ENCODE results near the gene UVRAG.
"Not testable (repeated sequence)": the region's sequence is repeated elsewhere in the genome, so short reads cannot be mapped to it uniquely, and the experiment has no call there.

UVRAG gene

GRCh38 chr11:75831915-75832502, 17.0 kb downstream of the UVRAG start:
- H3K9me3 Mint-ChIP-seq: no peaks in the 10 kb centered on the region
- H3K4me1 Mint-ChIP-seq (ENCODE audit: low read depth): peaks cover 46% of the 10 kb centered on the region
- H3K27me3 Mint-ChIP-seq: no peaks in the 10 kb centered on the region
- no peak overlapping the region for H3K4me3 Mint-ChIP-seq
- H3K36me3 Mint-ChIP-seq (ENCODE audit: low read depth): peaks cover 10% of the 10 kb centered on the region
- no peak overlapping the region for H3K27ac Mint-ChIP-seq

GRCh38 chr11:75834728-75835127, 19.7 kb downstream of the UVRAG start:
- H3K27ac Mint-ChIP-seq: no peak overlapping the region
- H3K27me3 Mint-ChIP-seq: no peaks in the 10 kb centered on the region
- H3K36me3 Mint-ChIP-seq (ENCODE audit: low read depth): peaks cover 10% of the 10 kb centered on the region
- no peaks in the 10 kb centered on the region for H3K9me3 Mint-ChIP-seq
- peaks cover 38% of the 10 kb centered on the region for H3K4me1 Mint-ChIP-seq (ENCODE audit: low read depth)
- H3K4me3 Mint-ChIP-seq: no peak overlapping the region

- H3K36me3 Mint-ChIP-seq (ENCODE audit: low read depth): peaks cover 8% of the 10 kb centered on the region
- H3K4me3 Mint-ChIP-seq: no peak overlapping the region
- H3K9me3 Mint-ChIP-seq: no peaks in the 10 kb centered on the region
- H3K27me3 Mint-ChIP-seq: no peaks in the 10 kb centered on the region
- no peak overlapping the region for H3K27ac Mint-ChIP-seq
- H3K4me1 Mint-ChIP-seq (ENCODE audit: low read depth): peaks cover 45% of the 10 kb centered on the region
Measured at GRCh38 chr11:75836417-75836816, 21.4 kb downstream of the UVRAG start.

- no peak overlapping the region for H3K4me3 Mint-ChIP-seq
- H3K9me3 Mint-ChIP-seq: no peaks in the 10 kb centered on the region
- no peaks in the 10 kb centered on the region for H3K27me3 Mint-ChIP-seq
- H3K27ac Mint-ChIP-seq: no peak overlapping the region
- peaks cover 17% of the 10 kb centered on the region for H3K36me3 Mint-ChIP-seq (ENCODE audit: low read depth)
- peaks cover 35% of the 10 kb centered on the region for H3K4me1 Mint-ChIP-seq (ENCODE audit: low read depth)
Measured at GRCh38 chr11:75839851-75840250, 24.8 kb downstream of the UVRAG start.

- no peaks in the 10 kb centered on the region for H3K27me3 Mint-ChIP-seq
- no peak overlapping the region for H3K27ac Mint-ChIP-seq
- peaks cover 4% of the 10 kb centered on the region for H3K9me3 Mint-ChIP-seq
- peaks cover 38% of the 10 kb centered on the region for H3K4me1 Mint-ChIP-seq (ENCODE audit: low read depth)
- peaks cover 24% of the 10 kb centered on the region for H3K36me3 Mint-ChIP-seq (ENCODE audit: low read depth)
- H3K4me3 Mint-ChIP-seq: no peak overlapping the region
Measured at GRCh38 chr11:75840522-75840921, 25.5 kb downstream of the UVRAG start.

- Mint-ChIP-seq H3K4me1 (ENCODE audit: low read depth) (peaks cover 30% of the 10 kb centered on the region), H3K27ac (no peak overlapping the region), H3K27me3 (no peaks in the 10 kb centered on the region), H3K4me3 (no peak overlapping the region), H3K36me3 (ENCODE audit: low read depth) (peaks cover 27% of the 10 kb centered on the region), H3K9me3 (peaks cover 4% of the 10 kb centered on the region)
Measured at GRCh38 chr11:75841739-75842138, 26.7 kb downstream of the UVRAG start.

GRCh38 chr11:75845324-75845723, 30.3 kb downstream of the UVRAG start:
- H3K9me3 Mint-ChIP-seq: peaks cover 4% of the 10 kb centered on the region
- peaks cover 35% of the 10 kb centered on the region for H3K36me3 Mint-ChIP-seq (ENCODE audit: low read depth)
- no peak overlapping the region for H3K27ac Mint-ChIP-seq
- H3K27me3 Mint-ChIP-seq: no peaks in the 10 kb centered on the region
- no peak overlapping the region for H3K4me3 Mint-ChIP-seq
- H3K4me1 Mint-ChIP-seq (ENCODE audit: low read depth): peaks cover 26% of the 10 kb centered on the region

- Mint-ChIP-seq H3K9me3 (peaks cover 4% of the 10 kb centered on the region), H3K27ac (peak overlapping the region; percentile 0), H3K36me3 (ENCODE audit: low read depth) (peaks cover 36% of the 10 kb centered on the region), H3K4me1 (ENCODE audit: low read depth) (peaks cover 25% of the 10 kb centered on the region), H3K4me3 (no peak overlapping the region), H3K27me3 (no peaks in the 10 kb centered on the region)
Measured at GRCh38 chr11:75849894-75850293, 34.9 kb downstream of the UVRAG start.

- H3K4me1 Mint-ChIP-seq (ENCODE audit: low read depth): peaks cover 19% of the 10 kb centered on the region
- peaks cover 38% of the 10 kb centered on the region for H3K36me3 Mint-ChIP-seq (ENCODE audit: low read depth)
- no peaks in the 10 kb centered on the region for H3K27me3 Mint-ChIP-seq
- no peak overlapping the region for H3K4me3 Mint-ChIP-seq
- no peaks in the 10 kb centered on the region for H3K9me3 Mint-ChIP-seq
- no peak overlapping the region for H3K27ac Mint-ChIP-seq
Measured at GRCh38 chr11:75850787-75851186, 35.8 kb downstream of the UVRAG start.

GRCh38 chr11:75851203-75851602, 36.2 kb downstream of the UVRAG start:
- peaks cover 19% of the 10 kb centered on the region for H3K4me1 Mint-ChIP-seq (ENCODE audit: low read depth)
- H3K27me3 Mint-ChIP-seq: no peaks in the 10 kb centered on the region
- no peaks in the 10 kb centered on the region for H3K9me3 Mint-ChIP-seq
- H3K36me3 Mint-ChIP-seq (ENCODE audit: low read depth): peaks cover 38% of the 10 kb centered on the region
- no peak overlapping the region for H3K4me3 Mint-ChIP-seq
- no peak overlapping the region for H3K27ac Mint-ChIP-seq

- H3K4me3 Mint-ChIP-seq: no peak overlapping the region
- peaks cover 42% of the 10 kb centered on the region for H3K36me3 Mint-ChIP-seq (ENCODE audit: low read depth)
- H3K27me3 Mint-ChIP-seq: no peaks in the 10 kb centered on the region
- no peak overlapping the region for H3K27ac Mint-ChIP-seq
- no peaks in the 10 kb centered on the region for H3K9me3 Mint-ChIP-seq
- peaks cover 26% of the 10 kb centered on the region for H3K4me1 Mint-ChIP-seq (ENCODE audit: low read depth)
Measured at GRCh38 chr11:75852406-75853017, 37.5 kb downstream of the UVRAG start.

GRCh38 chr11:75853563-75853962, 38.6 kb downstream of the UVRAG start:
- Mint-ChIP-seq H3K4me1 (ENCODE audit: low read depth) (peaks cover 33% of the 10 kb centered on the region), H3K36me3 (ENCODE audit: low read depth) (peaks cover 42% of the 10 kb centered on the region)
- H3K4me3 Mint-ChIP-seq, H3K27me3 Mint-ChIP-seq, H3K9me3 Mint-ChIP-seq, H3K27ac Mint-ChIP-seq: not testable (repeated sequence)

GRCh38 chr11:75853971-75854370, 39.0 kb downstream of the UVRAG start:
- Mint-ChIP-seq H3K36me3 (ENCODE audit: low read depth) (peaks cover 39% of the 10 kb centered on the region), H3K27me3 (no peaks in the 10 kb centered on the region), H3K4me3 (no peak overlapping the region), H3K4me1 (ENCODE audit: low read depth) (peaks cover 33% of the 10 kb centered on the region), H3K9me3 (no peaks in the 10 kb centered on the region), H3K27ac (no peak overlapping the region)

- Mint-ChIP-seq H3K36me3 (ENCODE audit: low read depth) (peaks cover 39% of the 10 kb centered on the region), H3K9me3 (no peaks in the 10 kb centered on the region), H3K27me3 (no peaks in the 10 kb centered on the region), H3K4me1 (ENCODE audit: low read depth) (peaks cover 26% of the 10 kb centered on the region), H3K4me3 (no peak overlapping the region), H3K27ac (no peak overlapping the region)
Measured at GRCh38 chr11:75855206-75855605, 40.2 kb downstream of the UVRAG start.

GRCh38 chr11:75856912-75857311, 41.9 kb downstream of the UVRAG start:
- Mint-ChIP-seq H3K9me3 (no peaks in the 10 kb centered on the region), H3K27ac (no peak overlapping the region), H3K4me1 (ENCODE audit: low read depth) (peaks cover 14% of the 10 kb centered on the region), H3K4me3 (no peak overlapping the region), H3K36me3 (ENCODE audit: low read depth) (peaks cover 42% of the 10 kb centered on the region), H3K27me3 (no peaks in the 10 kb centered on the region)

- no peaks in the 10 kb centered on the region for H3K9me3 Mint-ChIP-seq
- peaks cover 14% of the 10 kb centered on the region for H3K4me1 Mint-ChIP-seq (ENCODE audit: low read depth)
- no peaks in the 10 kb centered on the region for H3K27me3 Mint-ChIP-seq
- no peak overlapping the region for H3K4me3 Mint-ChIP-seq
- peaks cover 45% of the 10 kb centered on the region for H3K36me3 Mint-ChIP-seq (ENCODE audit: low read depth)
- H3K27ac Mint-ChIP-seq: no peak overlapping the region
Measured at GRCh38 chr11:75858042-75858441, 43.0 kb downstream of the UVRAG start.
